Measurements from ENCODE around the gene SV2B.
A peak's percentile ranks its signal among the peaks of the same experiment; 100 is the strongest.
"Not testable (repeated sequence)": the region's sequence is repeated elsewhere in the genome, so short reads cannot be mapped to it uniquely, and the experiment has no call there.

Gene SV2B

GRCh38 chr15:91318931-91319330, 218.9 kb downstream of the SV2B start:
- DNase-seq: no peak

GRCh38 chr15:91319371-91320059, 219.5 kb downstream of the SV2B start:
- DNase-seq: no peak

- no peak for DNase-seq
Measured at GRCh38 chr15:91320101-91320500, 220.0 kb downstream of the SV2B start.

GRCh38 chr15:91329914-91330313, 229.9 kb downstream of the SV2B start:
- no peak for DNase-seq

GRCh38 chr15:91331581-91331980, 231.5 kb downstream of the SV2B start:
- DNase-seq: no peak

GRCh38 chr15:91335702-91336101, 235.6 kb downstream of the SV2B start:
- no peak for DNase-seq

GRCh38 chr15:91336687-91337086, 236.6 kb downstream of the SV2B start:
- no peak for DNase-seq

GRCh38 chr15:91338766-91339165, 238.7 kb downstream of the SV2B start:
- no peak for DNase-seq

GRCh38 chr15:91342097-91342496, 242.0 kb downstream of the SV2B start:
- DNase-seq: no peak

GRCh38 chr15:91344912-91345311, 244.9 kb downstream of the SV2B start:
- not testable (repeated sequence) for DNase-seq

- DNase-seq: no peak
Measured at GRCh38 chr15:91345736-91346135, 245.7 kb downstream of the SV2B start.

- no peak for DNase-seq
Measured at GRCh38 chr15:91346259-91346658, 246.2 kb downstream of the SV2B start.

- peak; percentile 11 for DNase-seq
Measured at GRCh38 chr15:91348752-91349500, 248.9 kb downstream of the SV2B start.

All from DMS53 (cell line).